ENCODE results near the gene CAMK2B. TPM values are rescaled to one million over a fixed set of nuclear protein-coding genes. Genes with fewer than 3 reads are reported as not detected.

Gene CAMK2B
- total and polyA plus RNA-seq, 9 donors: 0.22 to 1.4 (median 0.45) TPM; not detected in 2

GRCh38 chr7:44288811-44289340, 36.5 kb downstream of the CAMK2B start:
- no peak overlapping the region for H3K4me3 ChIP-seq
- DNase-seq: peak; percentile 8 to 32 (median 19)
- no peaks in the 10 kb centered on the region for H3K27me3 ChIP-seq
- H3K27ac ChIP-seq: peak overlapping the region in 1 of 2 donors; percentile 80
- no peaks in the 10 kb centered on the region for H3K36me3 ChIP-seq
- peaks cover 16% of the 10 kb centered on the region for H3K4me1 ChIP-seq (ENCODE audit: insufficient read depth)
- intact Hi-C loops (cut with DNase I): no loop called here
- 77 to 84% (median 79%) methylated on average over 20 of the region's 20 CpGs for WGBS, 3 donors
- no peak for TF ChIP-seq EP300 (IDR thresholded peaks at IDR 0.05)
- no peak for TF ChIP-seq CTCF (IDR thresholded peaks at IDR 0.05)
- TF ChIP-seq POLR2A (IDR thresholded peaks at IDR 0.05): no peak
- no peaks in the 10 kb centered on the region for H3K9me3 ChIP-seq

GRCh38 chr7:44288381-44288685, 37.1 kb downstream of the CAMK2B start:
- WGBS, 3 donors: 96 to 98% (median 97%) methylated on average over 9 of the region's 9 CpGs

GRCh38 chr7:44287488-44288380, 37.7 kb downstream of the CAMK2B start:
- intact Hi-C loops (cut with DNase I): no loop called here
- WGBS, 3 donors: 77 to 84% (median 79%) methylated on average over 17 of the region's 17 CpGs
- no peaks in the 10 kb centered on the region for H3K27me3 ChIP-seq
- DNase-seq: peak; percentile 5 to 23 (median 11)
- no peak overlapping the region for H3K4me3 ChIP-seq
- H3K36me3 ChIP-seq: no peaks in the 10 kb centered on the region
- TF ChIP-seq EP300 (IDR thresholded peaks at IDR 0.05): no peak
- no peak for TF ChIP-seq POLR2A (IDR thresholded peaks at IDR 0.05)
- no peak for TF ChIP-seq CTCF (IDR thresholded peaks at IDR 0.05)
- H3K4me1 ChIP-seq (ENCODE audit: insufficient read depth): peaks cover 16% of the 10 kb centered on the region
- H3K27ac ChIP-seq: no peak overlapping the region
- no peaks in the 10 kb centered on the region for H3K9me3 ChIP-seq

More at GRCh38 chr7:44288381-44288685, 37.1 kb downstream of the CAMK2B start:
- intact Hi-C loops (cut with DNase I): no loop called here
- no peak overlapping the region for H3K27ac ChIP-seq
- TF ChIP-seq CTCF (IDR thresholded peaks at IDR 0.05) (no peak), EP300 (IDR thresholded peaks at IDR 0.05) (no peak), POLR2A (IDR thresholded peaks at IDR 0.05) (no peak)
- peak in 1 of 5 donors; percentile 9 for DNase-seq
- no peaks in the 10 kb centered on the region for H3K36me3 ChIP-seq
- peaks cover 16% of the 10 kb centered on the region for H3K4me1 ChIP-seq (ENCODE audit: insufficient read depth)
- no peaks in the 10 kb centered on the region for H3K9me3 ChIP-seq
- H3K4me3 ChIP-seq: no peak overlapping the region
- H3K27me3 ChIP-seq: no peaks in the 10 kb centered on the region

- Histone ChIP-seq H3K4me1 (ENCODE audit: insufficient read depth) (peaks cover 13% of the 10 kb centered on the region), H3K27me3 (no peaks in the 10 kb centered on the region), H3K36me3 (no peaks in the 10 kb centered on the region), H3K9me3 (no peaks in the 10 kb centered on the region), H3K27ac (no peak overlapping the region), H3K4me3 (no peak overlapping the region)
- TF ChIP-seq POLR2A (IDR thresholded peaks at IDR 0.05): no peak
- no peak for TF ChIP-seq EP300 (IDR thresholded peaks at IDR 0.05)
- no peak for TF ChIP-seq CTCF (IDR thresholded peaks at IDR 0.05)
- 83 to 87% (median 86%) methylated on average over 20 of the region's 20 CpGs for WGBS, 3 donors
- intact Hi-C loops (cut with DNase I): no loop called here
- DNase-seq: peak; percentile 5 to 34 (median 15)
These were observed 38.5 kb downstream of the CAMK2B start for GRCh38 chr7:44286618-44287487.
